Measurements from ENCODE around the gene ATP8B1.

DNA sequence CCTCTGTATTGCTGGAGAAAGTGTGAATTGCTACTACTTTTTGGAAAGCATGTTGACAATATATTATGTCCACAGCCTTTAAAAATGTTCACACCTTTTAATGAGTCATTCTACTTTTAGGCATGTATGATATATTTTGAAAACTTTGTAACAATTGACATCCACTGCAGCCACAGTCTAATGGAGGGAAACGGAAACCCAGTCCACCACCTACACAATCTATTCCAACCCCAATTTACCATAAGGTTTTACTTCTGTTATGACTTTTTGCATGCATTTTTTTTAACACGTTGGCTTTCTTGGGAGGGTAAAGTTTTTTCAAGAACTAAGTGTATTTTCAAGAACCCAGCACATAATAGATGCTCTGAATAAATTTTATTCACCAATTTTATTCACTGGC is 38.5 kb upstream of the ATP8B1 start:
- TF ChIP-seq EZH2 (IDR thresholded peaks at IDR 0.05; ENCODE audit: low read depth, low read length, severe bottlenecking) (no peak), SIX5 (IDR thresholded peaks at IDR 0.05; ENCODE audit: low read depth, low read length) (no peak), POLR2A (IDR thresholded peaks at IDR 0.05; ENCODE audit: control extremely low read depth in 1 of 2, low read depth in 2 of 2, low read length in 2 of 2) (no peak), SIRT6 (IDR thresholded peaks at IDR 0.05; ENCODE audit: low read length) (no peak), CHD1 (IDR thresholded peaks at IDR 0.05; ENCODE audit: low read depth, low read length) (no peak), MAFK (IDR thresholded peaks at IDR 0.05; ENCODE audit: low read depth, low read length) (no peak), RFX5 (IDR thresholded peaks at IDR 0.05; ENCODE audit: borderline replicate concordance, low read depth, low read length) (no peak), RXRA (IDR thresholded peaks at IDR 0.05; ENCODE audit: insufficient read depth, low read depth, low read length) (no peak), CEBPB (IDR thresholded peaks at IDR 0.05; ENCODE audit: low read depth, low read length) (no peak), PHF8 (conservative IDR thresholded peaks at IDR 0.05; ENCODE audit: low read depth, low read length) (no peak), SRF (IDR thresholded peaks at IDR 0.05; ENCODE audit: low read depth, low read length) (no peak)
- TF ChIP-seq, protein P1, sequence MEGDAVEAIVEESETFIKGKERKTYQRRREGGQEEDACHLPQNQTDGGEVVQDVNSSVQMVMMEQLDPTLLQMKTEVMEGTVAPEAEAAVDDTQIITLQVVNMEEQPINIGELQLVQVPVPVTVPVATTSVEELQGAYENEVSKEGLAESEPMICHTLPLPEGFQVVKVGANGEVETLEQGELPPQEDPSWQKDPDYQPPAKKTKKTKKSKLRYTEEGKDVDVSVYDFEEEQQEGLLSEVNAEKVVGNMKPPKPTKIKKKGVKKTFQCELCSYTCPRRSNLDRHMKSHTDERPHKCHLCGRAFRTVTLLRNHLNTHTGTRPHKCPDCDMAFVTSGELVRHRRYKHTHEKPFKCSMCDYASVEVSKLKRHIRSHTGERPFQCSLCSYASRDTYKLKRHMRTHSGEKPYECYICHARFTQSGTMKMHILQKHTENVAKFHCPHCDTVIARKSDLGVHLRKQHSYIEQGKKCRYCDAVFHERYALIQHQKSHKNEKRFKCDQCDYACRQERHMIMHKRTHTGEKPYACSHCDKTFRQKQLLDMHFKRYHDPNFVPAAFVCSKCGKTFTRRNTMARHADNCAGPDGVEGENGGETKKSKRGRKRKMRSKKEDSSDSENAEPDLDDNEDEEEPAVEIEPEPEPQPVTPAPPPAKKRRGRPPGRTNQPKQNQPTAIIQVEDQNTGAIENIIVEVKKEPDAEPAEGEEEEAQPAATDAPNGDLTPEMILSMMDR (IDR thresholded peaks at IDR 0.05; ENCODE audit: control extremely low read depth in 1 of 3, insufficient read depth in 1 of 3, low read depth in 1 of 3, low read length in 3 of 3), result no peak
- TF ChIP-seq, protein P2, sequence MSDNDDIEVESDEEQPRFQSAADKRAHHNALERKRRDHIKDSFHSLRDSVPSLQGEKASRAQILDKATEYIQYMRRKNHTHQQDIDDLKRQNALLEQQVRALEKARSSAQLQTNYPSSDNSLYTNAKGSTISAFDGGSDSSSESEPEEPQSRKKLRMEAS (IDR thresholded peaks at IDR 0.05), result no peak
- TF ChIP-seq, protein P3, sequence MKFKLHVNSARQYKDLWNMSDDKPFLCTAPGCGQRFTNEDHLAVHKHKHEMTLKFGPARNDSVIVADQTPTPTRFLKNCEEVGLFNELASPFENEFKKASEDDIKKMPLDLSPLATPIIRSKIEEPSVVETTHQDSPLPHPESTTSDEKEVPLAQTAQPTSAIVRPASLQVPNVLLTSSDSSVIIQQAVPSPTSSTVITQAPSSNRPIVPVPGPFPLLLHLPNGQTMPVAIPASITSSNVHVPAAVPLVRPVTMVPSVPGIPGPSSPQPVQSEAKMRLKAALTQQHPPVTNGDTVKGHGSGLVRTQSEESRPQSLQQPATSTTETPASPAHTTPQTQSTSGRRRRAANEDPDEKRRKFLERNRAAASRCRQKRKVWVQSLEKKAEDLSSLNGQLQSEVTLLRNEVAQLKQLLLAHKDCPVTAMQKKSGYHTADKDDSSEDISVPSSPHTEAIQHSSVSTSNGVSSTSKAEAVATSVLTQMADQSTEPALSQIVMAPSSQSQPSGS (IDR thresholded peaks at IDR 0.05; ENCODE audit: low read length), result no peak

Data from H1 (cell line).